ENCODE measurements around the gene PRR14L.
A peak's percentile ranks its signal among the peaks of the same experiment; 100 is the strongest.

PRR14L gene

DNA sequence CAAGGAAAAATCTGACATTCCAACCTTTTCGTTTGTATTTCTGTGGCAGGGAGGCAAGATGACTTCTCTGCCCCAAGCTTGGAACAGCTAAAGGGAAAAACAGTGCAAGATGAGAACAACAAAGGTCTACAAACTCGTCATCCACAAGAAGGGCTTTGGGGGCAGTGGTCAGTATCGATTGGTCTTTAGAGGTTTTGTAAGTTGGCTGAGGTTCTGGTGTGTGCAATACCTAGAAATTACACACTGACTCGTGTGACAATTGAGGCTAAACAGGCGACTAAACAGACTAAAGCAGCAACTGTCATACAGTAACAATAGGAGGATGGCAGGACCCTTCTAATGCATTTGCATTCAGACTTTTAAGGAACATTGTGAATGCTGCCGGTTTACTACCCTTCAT lies 4.9 kb upstream of the PRR14L start:
- peak overlapping the region; percentile 87 to 92 for H3K9ac ChIP-seq (ENCODE audit: low read depth in 1 of 2, low read length in 2 of 2)
- H3K9me3 ChIP-seq (ENCODE audit: control insufficient read depth in 2 of 2, low read length in 2 of 2), result no peaks in the 10 kb centered on the region
- H3K27ac ChIP-seq (ENCODE audit: low read depth in 2 of 2, low read length in 2 of 2), result no peak overlapping the region
- H3K4me1 ChIP-seq (ENCODE audit: control insufficient read depth in 2 of 2, insufficient read depth in 2 of 2, low read length in 2 of 2), result peaks cover 20 to 24% of the 10 kb centered on the region in 2 donors
- H3K36me3 ChIP-seq (ENCODE audit: control insufficient read depth in 2 of 2, insufficient read depth in 2 of 2, low read length in 2 of 2), result peaks cover 6 to 13% of the 10 kb centered on the region in 2 donors
- peak overlapping the region; percentile 97 to 99 for H3K4me3 ChIP-seq (ENCODE audit: low read length in 2 of 2)
- no peaks in the 10 kb centered on the region for H3K27me3 ChIP-seq (ENCODE audit: control insufficient read depth in 2 of 2, insufficient read depth in 2 of 2, low read length in 2 of 2)

DNA sequence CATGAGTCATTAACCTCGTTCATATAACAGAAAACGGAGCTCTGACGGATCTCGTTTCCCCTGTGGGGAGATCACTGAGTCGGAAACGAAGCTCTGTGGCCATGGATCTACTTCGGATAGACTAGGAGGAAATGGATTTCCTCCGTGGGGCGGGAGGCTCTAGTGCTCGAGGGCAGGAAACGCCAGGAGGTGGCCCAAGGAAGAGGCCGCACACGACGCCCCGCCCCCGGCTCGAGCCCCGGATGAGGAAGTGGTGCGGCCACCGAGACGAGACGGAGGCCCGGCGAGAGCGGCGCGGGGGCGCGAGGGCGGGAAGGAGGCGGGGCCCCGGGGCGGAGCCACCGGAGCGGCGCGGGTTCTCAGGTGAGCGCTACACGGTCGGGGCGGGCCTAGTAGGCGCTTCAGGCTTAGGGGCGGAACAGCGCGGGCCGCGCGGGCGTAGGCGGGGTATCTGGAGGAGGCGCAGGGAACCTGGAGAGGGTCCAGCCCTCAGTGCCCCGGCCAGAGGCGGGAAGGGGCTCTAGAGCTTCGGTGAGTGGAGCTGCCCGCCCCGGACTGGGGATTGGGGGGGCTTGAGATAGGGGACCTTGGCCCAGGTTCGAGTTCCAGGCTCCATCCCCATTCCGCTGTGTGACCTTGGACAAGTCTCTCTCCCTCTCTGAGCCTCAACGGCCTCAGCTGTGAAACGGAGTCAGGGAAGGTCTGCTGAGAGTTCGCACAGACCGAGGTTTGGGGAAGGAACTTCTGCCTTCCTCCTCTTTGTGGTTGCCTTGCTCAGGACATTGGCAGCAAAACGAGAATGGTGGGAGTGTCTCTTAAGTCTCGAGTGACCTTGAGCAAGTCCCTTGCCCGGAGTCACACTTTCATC lies 3.9 kb upstream of the PRR14L start, which contains the start of gene DEPDC5:
Gene DEPDC5, plus strand, starts transcription at position 386 of the 868 bp plus-strand sequence. CDS start 903 bp downstream, outside the sequence.
- peaks cover 24 to 27% of the 10 kb centered on the region in 2 donors for H3K4me1 ChIP-seq (ENCODE audit: control insufficient read depth in 2 of 2, insufficient read depth in 2 of 2, low read length in 2 of 2)
- peak within 1 kb of the TSS; percentile 98 to 99 for H3K27ac ChIP-seq (ENCODE audit: low read depth in 2 of 2, low read length in 2 of 2)
- no peaks in the 10 kb centered on the region for H3K27me3 ChIP-seq (ENCODE audit: control insufficient read depth in 2 of 2, insufficient read depth in 2 of 2, low read length in 2 of 2)
- H3K36me3 ChIP-seq (ENCODE audit: control insufficient read depth in 2 of 2, insufficient read depth in 2 of 2, low read length in 2 of 2), result peaks cover 6 to 10% of the 10 kb centered on the region in 2 donors
- H3K4me3 ChIP-seq (ENCODE audit: low read length in 2 of 2), result peak within 1 kb of the TSS; percentile 97 to 99
- H3K9ac ChIP-seq (ENCODE audit: low read depth in 1 of 2, low read length in 2 of 2), result peak within 1 kb of the TSS; percentile 87 to 97
- H3K9me3 ChIP-seq (ENCODE audit: control insufficient read depth in 2 of 2, low read length in 2 of 2), result no peaks in the 10 kb centered on the region

GRCh38 chr22:31753005-31753633 lies 3.2 kb upstream of the PRR14L start:
- Histone ChIP-seq H3K9ac (ENCODE audit: low read depth in 1 of 2, low read length in 2 of 2) (peak overlapping the region; percentile 87 to 97), H3K4me3 (ENCODE audit: low read length in 2 of 2) (peak overlapping the region; percentile 87 to 97), H3K27me3 (ENCODE audit: control insufficient read depth in 2 of 2, insufficient read depth in 2 of 2, low read length in 2 of 2) (no peaks in the 10 kb centered on the region), H3K4me1 (ENCODE audit: control insufficient read depth in 2 of 2, insufficient read depth in 2 of 2, low read length in 2 of 2) (peaks cover 27 to 29% of the 10 kb centered on the region in 2 donors), H3K27ac (ENCODE audit: low read depth in 2 of 2, low read length in 2 of 2) (peak overlapping the region; percentile 98 to 99), H3K36me3 (ENCODE audit: control insufficient read depth in 2 of 2, insufficient read depth in 2 of 2, low read length in 2 of 2) (peaks cover 1 to 5% of the 10 kb centered on the region in 2 donors), H3K9me3 (ENCODE audit: control insufficient read depth in 2 of 2, low read length in 2 of 2) (no peaks in the 10 kb centered on the region)

- H3K36me3 ChIP-seq (ENCODE audit: control insufficient read depth in 2 of 2, insufficient read depth in 2 of 2, low read length in 2 of 2), result peaks cover 2 to 5% of the 10 kb centered on the region in 2 donors
- peak overlapping the region in 1 of 2 donors; percentile 99 for H3K27ac ChIP-seq (ENCODE audit: low read depth in 2 of 2, low read length in 2 of 2)
- peak overlapping the region in 1 of 2 donors; percentile 87 for H3K4me3 ChIP-seq (ENCODE audit: low read length in 2 of 2)
- H3K9ac ChIP-seq (ENCODE audit: low read depth in 1 of 2, low read length in 2 of 2), result no peak overlapping the region
- H3K4me1 ChIP-seq (ENCODE audit: control insufficient read depth in 2 of 2, insufficient read depth in 2 of 2, low read length in 2 of 2), result peaks cover 27 to 29% of the 10 kb centered on the region in 2 donors
- no peaks in the 10 kb centered on the region for H3K9me3 ChIP-seq (ENCODE audit: control insufficient read depth in 2 of 2, low read length in 2 of 2)
- H3K27me3 ChIP-seq (ENCODE audit: control insufficient read depth in 2 of 2, insufficient read depth in 2 of 2, low read length in 2 of 2), result no peaks in the 10 kb centered on the region
These were observed 2.3 kb upstream of the PRR14L start for GRCh38 chr22:31752096-31752847.

- Histone ChIP-seq H3K27ac (ENCODE audit: low read depth in 2 of 2, low read length in 2 of 2) (peak overlapping the region in 1 of 2 donors; percentile 91), H3K4me1 (ENCODE audit: control insufficient read depth in 2 of 2, insufficient read depth in 2 of 2, low read length in 2 of 2) (peaks cover 27 to 29% of the 10 kb centered on the region in 2 donors)
These were observed 693 bp upstream of the PRR14L start for GRCh38 chr22:31750365-31751284.

DNA sequence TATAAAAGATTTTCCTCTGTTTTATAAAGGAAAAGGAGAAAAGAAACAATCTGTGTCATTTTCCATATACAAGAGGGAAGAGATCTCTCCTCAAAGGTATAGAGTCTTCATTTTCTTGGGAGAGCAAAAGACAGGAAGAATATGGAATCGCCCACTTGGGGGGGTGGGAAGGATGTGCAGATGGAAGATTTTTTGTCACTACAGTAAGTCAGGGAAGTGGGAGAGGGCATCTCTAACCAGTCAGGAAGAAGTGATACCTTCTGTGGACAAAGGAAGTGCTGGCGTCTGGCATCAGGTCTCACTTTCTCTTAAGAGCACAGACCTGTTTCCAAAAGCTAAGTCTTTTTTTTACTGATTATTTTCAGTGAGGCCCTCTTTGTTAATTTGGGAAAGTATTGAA lies 1.4 kb downstream of the PRR14L start:
- Histone ChIP-seq H3K36me3 (ENCODE audit: control insufficient read depth in 2 of 2, insufficient read depth in 2 of 2, low read length in 2 of 2) (peaks cover 4 to 8% of the 10 kb centered on the region in 2 donors), H3K4me1 (ENCODE audit: control insufficient read depth in 2 of 2, insufficient read depth in 2 of 2, low read length in 2 of 2) (peaks cover 17 to 20% of the 10 kb centered on the region in 2 donors), H3K27me3 (ENCODE audit: control insufficient read depth in 2 of 2, insufficient read depth in 2 of 2, low read length in 2 of 2) (no peaks in the 10 kb centered on the region), H3K9ac (ENCODE audit: low read depth in 1 of 2, low read length in 2 of 2) (peak overlapping the region in 1 of 2 donors; percentile 22), H3K27ac (ENCODE audit: low read depth in 2 of 2, low read length in 2 of 2) (no peak overlapping the region), H3K4me3 (ENCODE audit: low read length in 2 of 2) (peak overlapping the region; percentile 89 to 90), H3K9me3 (ENCODE audit: control insufficient read depth in 2 of 2, low read length in 2 of 2) (no peaks in the 10 kb centered on the region)

More at GRCh38 chr22:31750365-31751284, 693 bp upstream of the PRR14L start:
- H3K27me3 ChIP-seq (ENCODE audit: control insufficient read depth in 2 of 2, insufficient read depth in 2 of 2, low read length in 2 of 2), result no peaks in the 10 kb centered on the region
- H3K4me3 ChIP-seq (ENCODE audit: low read length in 2 of 2), result peak overlapping the region; percentile 74 to 90
- H3K9me3 ChIP-seq (ENCODE audit: control insufficient read depth in 2 of 2, low read length in 2 of 2), result no peaks in the 10 kb centered on the region
- peak overlapping the region; percentile 64 to 98 for H3K9ac ChIP-seq (ENCODE audit: low read depth in 1 of 2, low read length in 2 of 2)
- H3K36me3 ChIP-seq (ENCODE audit: control insufficient read depth in 2 of 2, insufficient read depth in 2 of 2, low read length in 2 of 2), result peaks cover 2 to 4% of the 10 kb centered on the region in 2 donors

- no peaks in the 10 kb centered on the region for H3K27me3 ChIP-seq (ENCODE audit: control insufficient read depth in 2 of 2, insufficient read depth in 2 of 2, low read length in 2 of 2)
- no peaks in the 10 kb centered on the region for H3K9me3 ChIP-seq (ENCODE audit: control insufficient read depth in 2 of 2, low read length in 2 of 2)
- peaks cover 10 to 13% of the 10 kb centered on the region in 2 donors for H3K4me1 ChIP-seq (ENCODE audit: control insufficient read depth in 2 of 2, insufficient read depth in 2 of 2, low read length in 2 of 2)
- H3K27ac ChIP-seq (ENCODE audit: low read depth in 2 of 2, low read length in 2 of 2), result no peak overlapping the region
- H3K9ac ChIP-seq (ENCODE audit: low read depth in 1 of 2, low read length in 2 of 2), result no peak overlapping the region
- H3K36me3 ChIP-seq (ENCODE audit: control insufficient read depth in 2 of 2, insufficient read depth in 2 of 2, low read length in 2 of 2), result peaks cover 4 to 8% of the 10 kb centered on the region in 2 donors
- H3K4me3 ChIP-seq (ENCODE audit: low read length in 2 of 2), result no peak overlapping the region
These were observed 2.5 kb downstream of the PRR14L start for GRCh38 chr22:31747441-31747840.

DNA sequence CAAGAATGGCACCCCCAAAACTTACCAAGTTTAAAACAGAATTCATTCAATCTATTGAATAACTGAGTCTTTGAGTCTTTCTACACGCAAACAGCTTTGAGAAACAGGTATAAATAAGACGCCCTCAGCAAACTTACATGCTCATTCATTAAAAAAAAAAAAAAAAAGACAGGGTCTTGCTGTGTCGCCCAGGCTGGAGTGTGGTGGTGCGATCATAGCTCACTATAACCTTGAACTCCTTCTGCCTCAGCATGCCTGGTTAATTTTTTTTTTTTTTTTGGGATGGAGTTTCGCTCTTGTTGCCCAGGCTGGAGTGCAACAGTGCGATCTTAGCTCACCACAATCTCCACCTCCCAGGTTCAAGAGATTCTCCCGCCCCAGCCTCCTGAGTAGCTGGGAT lies 6.1 kb downstream of the PRR14L start:
- H3K4me1 ChIP-seq (ENCODE audit: control insufficient read depth in 2 of 2, insufficient read depth in 2 of 2, low read length in 2 of 2), result peaks cover 2 to 3% of the 10 kb centered on the region in 2 donors
- no peak overlapping the region for H3K9ac ChIP-seq (ENCODE audit: low read depth in 1 of 2, low read length in 2 of 2)
- H3K27ac ChIP-seq (ENCODE audit: low read depth in 2 of 2, low read length in 2 of 2), result no peak overlapping the region
- H3K4me3 ChIP-seq (ENCODE audit: low read length in 2 of 2), result no peak overlapping the region
- H3K36me3 ChIP-seq (ENCODE audit: control insufficient read depth in 2 of 2, insufficient read depth in 2 of 2, low read length in 2 of 2), result peaks cover 4 to 8% of the 10 kb centered on the region in 2 donors
- H3K9me3 ChIP-seq (ENCODE audit: control insufficient read depth in 2 of 2, low read length in 2 of 2), result no peaks in the 10 kb centered on the region
- no peaks in the 10 kb centered on the region for H3K27me3 ChIP-seq (ENCODE audit: control insufficient read depth in 2 of 2, insufficient read depth in 2 of 2, low read length in 2 of 2)

DNA sequence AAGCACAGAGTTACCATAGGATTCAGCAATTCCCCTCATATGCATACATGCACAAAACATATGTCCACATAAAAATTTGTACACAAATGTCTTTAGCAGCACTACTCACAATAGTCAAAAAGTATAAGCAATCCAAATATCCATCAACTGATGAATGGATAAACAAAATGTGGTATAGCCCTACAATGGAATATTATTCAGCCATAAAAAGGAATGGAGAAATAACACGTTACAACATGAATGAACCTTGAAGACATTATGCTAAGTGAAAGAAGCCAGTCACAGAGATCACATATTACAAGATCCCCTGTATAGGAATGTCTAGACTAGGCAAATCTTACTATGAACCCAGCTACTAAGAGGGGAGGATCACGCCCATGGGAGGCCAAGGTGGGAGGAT lies 7.2 kb downstream of the PRR14L start:
- H3K4me1 ChIP-seq (ENCODE audit: control insufficient read depth in 2 of 2, insufficient read depth in 2 of 2, low read length in 2 of 2), result no peaks in the 10 kb centered on the region
- H3K27ac ChIP-seq (ENCODE audit: low read depth in 2 of 2, low read length in 2 of 2), result no peak overlapping the region
- H3K9ac ChIP-seq (ENCODE audit: low read depth in 1 of 2, low read length in 2 of 2), result no peak overlapping the region
- no peaks in the 10 kb centered on the region for H3K9me3 ChIP-seq (ENCODE audit: control insufficient read depth in 2 of 2, low read length in 2 of 2)
- no peak overlapping the region for H3K4me3 ChIP-seq (ENCODE audit: low read length in 2 of 2)
- H3K36me3 ChIP-seq (ENCODE audit: control insufficient read depth in 2 of 2, insufficient read depth in 2 of 2, low read length in 2 of 2), result peaks cover 9 to 14% of the 10 kb centered on the region in 2 donors
- no peaks in the 10 kb centered on the region for H3K27me3 ChIP-seq (ENCODE audit: control insufficient read depth in 2 of 2, insufficient read depth in 2 of 2, low read length in 2 of 2)

All from mucosa of rectum (tissue), 2 donors.